GM12865 (cell line): ENCODE results near the gene TRIM44.

ENCODE experiments used
- DNase-seq: peaks from one replicate; pipeline ENCODE4 v3.0.0; 2010; ENCODE audit warnings: low read depth
- H3K4me3 ChIP-seq: 2 replicates; pipeline ENCODE4 v1.5.1; 2011; ENCODE audit warnings: mild to moderate bottlenecking, low read depth, low read length, control low read depth
- CTCF ChIP-seq: IDR thresholded peaks from 2 replicates; pipeline ENCODE4 v1.5.1; 2011; ENCODE audit warnings: low read length, control low read depth, low read depth, inconsistent platforms; ENCODE audit not compliant: insufficient read depth; ENCODE audit errors: missing control alignments

The TRIM44 gene

GRCh38 chr11:35735903-35736302 is 73.3 kb downstream of the TRIM44 start:
- no peak overlapping the region for H3K4me3 ChIP-seq
- TF ChIP-seq CTCF, result no peak
- DNase-seq, result no peak

DNA sequence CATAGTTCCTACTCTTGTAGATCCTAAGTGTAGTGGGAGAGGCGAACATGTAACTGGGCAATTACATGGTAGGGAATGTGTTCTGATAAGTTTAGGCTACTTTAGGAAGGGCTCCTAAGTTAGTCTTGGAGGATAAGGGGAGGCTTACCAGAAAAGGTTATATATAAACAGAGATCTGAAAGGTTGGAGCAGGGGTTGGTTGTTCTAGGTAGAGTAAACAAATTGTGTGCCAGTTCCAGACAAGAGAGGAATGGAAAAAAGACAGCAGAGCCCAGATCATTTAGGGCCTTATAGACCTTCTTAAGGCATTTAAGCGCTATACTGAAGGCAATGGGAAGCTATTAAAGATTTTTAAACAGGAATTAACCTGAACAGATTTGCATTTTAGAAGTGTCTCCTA is 74.4 kb downstream of the TRIM44 start:
- H3K4me3 ChIP-seq, result no peak overlapping the region
- no peak for TF ChIP-seq CTCF
- DNase-seq, result no peak

GRCh38 chr11:35740061-35740799 is 77.7 kb downstream of the TRIM44 start:
- no peak for DNase-seq
- no peak overlapping the region for H3K4me3 ChIP-seq
- TF ChIP-seq CTCF, result no peak

DNA sequence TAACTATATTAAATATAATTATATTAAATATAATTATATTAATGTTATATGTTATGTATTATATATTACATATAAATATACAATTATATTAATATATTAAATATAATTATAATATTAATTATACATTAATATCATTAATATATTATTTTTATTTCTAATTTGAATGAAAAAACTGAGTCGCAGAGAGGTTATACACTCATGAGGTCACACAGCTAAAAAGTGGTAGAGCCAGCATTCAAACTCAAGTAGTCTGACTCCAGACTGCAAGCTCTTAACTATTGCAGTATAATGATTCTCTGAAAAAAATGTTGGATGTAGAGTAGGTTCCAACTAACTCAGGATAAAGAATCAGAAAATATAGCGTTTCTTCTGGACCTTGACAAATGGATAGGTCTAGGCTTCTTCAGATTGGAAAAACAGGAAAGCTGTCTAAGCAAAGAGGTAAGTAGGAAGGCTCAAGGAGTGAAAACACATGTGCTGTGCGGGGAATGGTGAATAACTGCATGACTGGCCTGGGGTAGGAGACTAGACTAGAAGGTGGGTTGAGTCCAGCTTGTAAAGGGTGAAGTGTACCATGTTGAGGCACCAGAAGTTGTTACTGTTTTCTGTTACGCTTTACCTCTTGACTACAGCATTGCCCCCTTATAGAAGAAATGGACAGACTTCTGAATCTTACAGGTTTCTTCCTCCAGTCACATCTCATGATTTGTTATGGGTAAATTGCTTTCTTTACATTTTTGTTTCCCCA is 80.3 kb downstream of the TRIM44 start:
- TF ChIP-seq CTCF, result no peak
- H3K4me3 ChIP-seq, result no peak overlapping the region
- DNase-seq, result no peak

DNA sequence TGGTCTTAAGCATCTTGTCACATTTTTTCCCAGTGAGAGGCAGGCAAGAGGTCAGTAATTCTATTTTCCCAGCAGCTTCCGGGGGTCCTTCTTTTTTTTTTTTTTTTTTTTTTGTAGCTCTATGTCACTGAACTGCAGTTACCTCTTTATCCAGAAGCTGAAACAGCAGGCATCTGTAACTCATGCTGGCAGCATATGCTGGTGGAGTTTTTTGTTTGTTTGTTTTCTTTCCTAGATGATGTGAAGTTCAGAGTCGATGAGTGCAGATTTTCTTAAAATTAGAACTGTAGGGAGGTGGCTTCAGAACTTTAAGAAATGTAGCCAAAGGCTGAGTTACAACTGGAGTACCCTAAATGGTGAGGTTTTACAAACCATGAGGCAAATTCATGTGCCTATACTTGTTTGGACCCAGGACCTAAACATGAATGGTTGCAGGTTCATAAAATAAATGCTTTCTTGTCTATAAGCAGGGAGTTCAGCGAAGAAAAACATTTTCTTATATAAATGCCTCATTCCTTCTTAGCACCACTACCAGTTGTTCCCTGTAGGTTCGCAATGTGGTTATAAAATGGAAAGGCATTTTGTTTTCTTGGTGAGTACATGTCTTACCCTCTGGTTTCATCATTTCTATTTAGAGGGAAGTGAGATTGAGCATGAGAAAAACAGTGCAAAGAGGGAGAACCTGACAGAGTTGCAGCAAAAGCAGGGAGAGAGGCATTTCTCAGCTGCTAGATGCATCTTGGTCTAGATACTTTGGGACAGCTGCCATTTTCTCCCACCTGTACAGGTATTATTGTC is 84.0 kb downstream of the TRIM44 start:
- H3K4me3 ChIP-seq, result no peak overlapping the region
- no peak for TF ChIP-seq CTCF
- no peak for DNase-seq

- H3K4me3 ChIP-seq, result no peak overlapping the region
- TF ChIP-seq CTCF, result no peak
- no peak for DNase-seq
Measured at GRCh38 chr11:35747668-35748067, 85.1 kb downstream of the TRIM44 start.
